IMR-90 (cell line): ENCODE data around the gene FLT1. TPM values are rescaled to one million over a fixed set of nuclear protein-coding genes. Genes with fewer than 3 reads are reported as not detected.

Experiments
- ATAC-seq: fragments of 200-7000 bp; cut with Tn5 transposase; 2 replicates; pipeline ENCODE4 v1.9.1; 2020; ENCODE audit warnings: low read depth, mild to moderate bottlenecking, moderate library complexity
- BruUV-seq: library from RNA; stranded (reverse); fragments of 400-500 nt; replicated peaks from 2 replicates; lab custom pipeline; 2021; lab: Mats Ljungman, UMichigan
- CTCF ChIA-PET: fragments of 300-600 bp; formaldehyde crosslinking; extraction: SDS; loops from one replicate; lab custom pipeline; 2021; ENCODE audit warnings: antibody characterized with exemption; lab: Yijun Ruan, JAX
- POLR2A ChIA-PET: fragments of 300-600 bp; sonication (Branson Sonifier 250); formaldehyde crosslinking; loops from one replicate; lab custom pipeline; 2022; ENCODE audit warnings: antibody characterized with exemption; ENCODE audit not compliant: unreplicated experiment; lab: Charles Lee
- DNase-seq: peaks from one replicate; pipeline ENCODE4 v3.0.0; 2013
- H2AFZ ChIP-seq: replicated peaks from 2 replicates; pipeline ENCODE3; 2013; ENCODE audit warnings: low read length, mild to moderate bottlenecking; ENCODE audit not compliant: poor library complexity
- H2AK5ac ChIP-seq: 2 replicates; pipeline ENCODE4 v1.6.1; 2013; ENCODE audit warnings: low read depth, low read length, inconsistent platforms
- H2AK9ac ChIP-seq: replicated peaks from 2 replicates; pipeline ENCODE3; 2013; ENCODE audit warnings: mild to moderate bottlenecking, low read depth, low read length, moderate library complexity; ENCODE audit not compliant: poor library complexity
- H2BK120ac ChIP-seq: 2 replicates; pipeline ENCODE4 v1.6.1; 2013; ENCODE audit warnings: low read depth, low read length, inconsistent platforms
- H2BK15ac ChIP-seq: 3 replicates; pipeline ENCODE4 v1.6.1; 2013; ENCODE audit warnings: low read depth, low read length, inconsistent platforms
- H2BK20ac ChIP-seq: 2 replicates; pipeline ENCODE4 v1.6.1; 2013; ENCODE audit warnings: low read depth, mild to moderate bottlenecking, inconsistent platforms, low read length, moderate library complexity
- H2BK5ac ChIP-seq: 2 replicates; pipeline ENCODE4 v1.6.1; 2013; ENCODE audit warnings: mild to moderate bottlenecking, low read depth, low read length, inconsistent platforms; ENCODE audit not compliant: poor library complexity, severe bottlenecking
- H3K14ac ChIP-seq: replicated peaks from 2 replicates; pipeline ENCODE4 v1.6.1; 2013; ENCODE audit warnings: low read depth, low read length, inconsistent platforms
- H3K18ac ChIP-seq: 2 replicates; pipeline ENCODE4 v1.6.1; 2013; ENCODE audit warnings: low read depth, low read length, control low read depth
- H3K23ac ChIP-seq: 2 replicates; pipeline ENCODE4 v1.6.1; 2013; ENCODE audit warnings: low read depth, low read length, inconsistent platforms
- H3K27ac ChIP-seq: 2 replicates; pipeline ENCODE4 v1.5.1; 2013; ENCODE audit warnings: mild to moderate bottlenecking, control low read depth, low read length; ENCODE audit not compliant: insufficient read depth
- H3K27me3 ChIP-seq: 2 replicates; pipeline ENCODE4 v1.6.1; 2013; ENCODE audit warnings: low read length; ENCODE audit not compliant: control insufficient read depth, insufficient read depth
- H3K36me3 ChIP-seq: 2 replicates; pipeline ENCODE4 v1.6.1; 2013; ENCODE audit warnings: low read length, mixed read lengths; ENCODE audit not compliant: control insufficient read depth, insufficient read depth
- H3K4ac ChIP-seq: 2 replicates; pipeline ENCODE4 v1.6.1; 2013; ENCODE audit warnings: low read depth, low read length, inconsistent platforms
- H3K4me1 ChIP-seq: 2 replicates; pipeline ENCODE4 v1.6.1; 2013; ENCODE audit warnings: low read length, mixed read lengths; ENCODE audit not compliant: control insufficient read depth, insufficient read depth
- H3K4me2 ChIP-seq: 2 replicates; pipeline ENCODE4 v1.6.1; 2013; ENCODE audit warnings: low read depth, mild to moderate bottlenecking, control low read depth, low read length, moderate library complexity
- H3K4me3 ChIP-seq: 2 replicates; pipeline ENCODE4 v1.5.1; 2013; ENCODE audit warnings: low read depth, mild to moderate bottlenecking, control low read depth, low read length, moderate library complexity; ENCODE audit not compliant: insufficient read depth
- H3K56ac ChIP-seq: 2 replicates; pipeline ENCODE4 v1.6.1; 2013; ENCODE audit warnings: low read length, inconsistent platforms; ENCODE audit not compliant: insufficient read depth; ENCODE audit errors: extremely low read depth
- H3K79me1 ChIP-seq, 2 experiments: 2 replicates each; pipeline ENCODE4 v1.6.1; 2013; ENCODE audit warnings: low read length in 2 of 2, inconsistent platforms in 1 of 2, low read depth in 1 of 2
- H3K9ac ChIP-seq: 2 replicates; pipeline ENCODE4 v1.6.1; 2013; ENCODE audit warnings: low read depth, low read length, control low read depth
- H3K9me1 ChIP-seq: 2 replicates; pipeline ENCODE4 v1.6.1; 2013; ENCODE audit warnings: low read length, inconsistent platforms; ENCODE audit not compliant: insufficient read depth
- H3K9me3 ChIP-seq: 2 replicates; pipeline ENCODE4 v1.6.1; 2013; ENCODE audit warnings: low read length; ENCODE audit not compliant: control insufficient read depth, insufficient read depth
- H4K20me1 ChIP-seq: 2 replicates; pipeline ENCODE4 v1.6.1; 2013; ENCODE audit warnings: low read length, inconsistent platforms; ENCODE audit not compliant: insufficient read depth
- H4K5ac ChIP-seq: 2 replicates; pipeline ENCODE4 v1.6.1; 2013; ENCODE audit warnings: mild to moderate bottlenecking, low read depth, low read length, control low read depth
- H4K8ac ChIP-seq, 2 experiments: 2 replicates each; pipeline ENCODE4 v1.6.1; 2013; ENCODE audit warnings: low read depth in 2 of 2, low read length in 2 of 2, control low read depth in 1 of 2, inconsistent platforms in 1 of 2
- H4K91ac ChIP-seq: 2 replicates; pipeline ENCODE4 v1.6.1; 2013; ENCODE audit warnings: low read depth, low read length, inconsistent platforms; ENCODE audit not compliant: insufficient read depth
- BHLHE40 ChIP-seq: fragments of 150-350 bp; IDR thresholded peaks from 2 replicates; pipeline ENCODE4 v1.6.1; 2016; ENCODE audit warnings: mild to moderate bottlenecking, low read depth, low read length
- CEBPB ChIP-seq: IDR thresholded peaks from 2 replicates; pipeline ENCODE4 v1.6.1; 2012; ENCODE audit warnings: low read depth, low read length, improper control_type of control experiment
- CHD1 ChIP-seq: IDR thresholded peaks from 2 replicates; pipeline ENCODE4 v1.6.1; 2012; ENCODE audit warnings: low read depth, low read length, improper control_type of control experiment
- CTCF ChIP-seq: conservative IDR thresholded peaks from 2 replicates; pipeline ENCODE4 v1.5.1; 2012; ENCODE audit warnings: mild to moderate bottlenecking, low read depth, low read length, improper control_type of control experiment
- FOS ChIP-seq: fragments of 150-350 bp; IDR thresholded peaks from 2 replicates; pipeline ENCODE4 v1.6.1; 2016; ENCODE audit warnings: low read depth, low read length
- MAFK ChIP-seq: IDR thresholded peaks from 2 replicates; pipeline ENCODE4 v1.6.1; 2012; ENCODE audit warnings: low read depth, low read length, improper control_type of control experiment
- MAZ ChIP-seq: IDR thresholded peaks from 2 replicates; pipeline ENCODE4 v1.6.1; 2012; ENCODE audit warnings: low read depth, mild to moderate bottlenecking, low read length, improper control_type of control experiment, moderate library complexity, borderline replicate concordance
- MXI1 ChIP-seq: IDR thresholded peaks from 2 replicates; pipeline ENCODE4 v1.6.1; 2012; ENCODE audit warnings: low read depth, mild to moderate bottlenecking, low read length, moderate library complexity, borderline replicate concordance
- NFE2L2 ChIP-seq: fragments of 150-350 bp; IDR thresholded peaks from 2 replicates; pipeline ENCODE4 v1.6.1; 2016; ENCODE audit warnings: low read depth, mild to moderate bottlenecking, low read length
- POLR2A ChIP-seq: IDR thresholded peaks from 2 replicates; pipeline ENCODE4 v1.6.1; 2012; ENCODE audit warnings: mild to moderate bottlenecking, low read depth, low read length
- RAD21 ChIP-seq: IDR thresholded peaks from 2 replicates; pipeline ENCODE4 v1.6.1; 2012; ENCODE audit warnings: low read length, improper control_type of control experiment
- RCOR1 ChIP-seq: IDR thresholded peaks from 2 replicates; pipeline ENCODE4 v1.6.1; 2012; ENCODE audit warnings: mild to moderate bottlenecking, low read length, improper control_type of control experiment; ENCODE audit not compliant: insufficient replicate concordance
- RFX5 ChIP-seq: IDR thresholded peaks from 2 replicates; pipeline ENCODE4 v1.8.0; 2012; ENCODE audit warnings: low read depth, mild to moderate bottlenecking, low read length, moderate library complexity
- SMC3 ChIP-seq: fragments of 150-350 bp; IDR thresholded peaks from 2 replicates; pipeline ENCODE4 v1.6.1; 2016; ENCODE audit warnings: low read depth, mild to moderate bottlenecking, antibody characterized with exemption, low read length, moderate library complexity
- WGBS, 2 experiments: methylation state at CpG; one replicate each; pipeline versions ENCODE4 v1.1.5 to v1.1.7; 2013; ENCODE audit warnings: missing lambda C conversion rate in 2 of 2; ENCODE audit not compliant: insufficient read length in 1 of 2; ENCODE audit errors: extremely low coverage in 2 of 2; 5-methylcytosine and 5-hydroxymethylcytosine counted together
- dilution Hi-C: fragments of 300-500 bp; cut with HindIII; formaldehyde crosslinking; loops from one replicate; pipeline ENCODE4 v1.14.3; 2018; ENCODE audit warnings: low sequenced_read_pairs; ENCODE audit not compliant: unreplicated experiment
- in situ Hi-C: fragments of 300-500 bp; cut with MboI; formaldehyde crosslinking; loops from 3 replicates; pipeline ENCODE4 v1.14.3; 2019; ENCODE audit warnings: low sequenced_read_pairs, inconsistent platforms, mixed read lengths
- intact Hi-C: fragments of 100-400 bp; cut with micrococcal nuclease; formaldehyde crosslinking; loops from 2 replicates; pipeline ENCODE4 v1.10.0; 2022
- polyA plus RNA-seq, 3 experiments: library from polyadenylated mRNA; depleted of rRNA; stranded (reverse); fragments of >200 nt; gene quantifications; 2 replicates each; pipeline ENCODE4 v1.2.3, GENCODE V29; 2012; ENCODE audit warnings: low replicate concordance in 1 of 3
- total RNA-seq: library from RNA; depleted of rRNA; stranded (reverse); fragments of >200 nt; gene quantifications from 2 replicates; pipeline ENCODE4 v1.2.3, GENCODE V29; 2012
- TF ChIP-seq, protein P1 (sequence below): fragments of 150-350 bp; IDR thresholded peaks from 2 replicates; pipeline ENCODE4 v1.6.1; 2017; ENCODE audit warnings: mild to moderate bottlenecking, antibody characterized with exemption, low read length, low read depth
- TF ChIP-seq, protein P2 (sequence below): fragments of 150-350 bp; IDR thresholded peaks from 2 replicates; pipeline ENCODE4 v1.6.1; 2016; ENCODE audit warnings: low read depth, mild to moderate bottlenecking, low read length, moderate library complexity, borderline replicate concordance

FLT1 gene
- total and polyA plus RNA-seq, 2 of the 4 experiments (the other 2 are of a cell fraction), result 4.5 to 10.4 TPM

DNA sequence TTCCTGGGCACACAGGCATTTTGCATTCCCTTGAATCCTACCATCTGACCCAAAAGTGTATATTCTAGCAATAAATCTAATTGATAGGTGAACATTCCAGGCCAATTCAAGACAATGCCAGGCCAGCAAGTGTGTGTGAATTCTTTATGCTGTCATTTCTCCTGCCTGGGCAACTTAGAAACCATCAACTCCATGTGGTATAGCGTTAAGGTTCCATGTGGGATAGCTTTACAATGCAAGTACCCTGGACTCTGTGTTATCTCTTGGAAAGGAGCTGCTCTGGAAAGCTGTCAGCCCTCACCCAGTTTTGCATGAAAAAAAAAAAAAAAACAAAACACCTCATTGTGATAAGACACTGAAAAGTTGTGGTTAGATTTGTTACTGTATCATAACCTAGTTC, 15.6 kb upstream of the FLT1 start:
- no peak overlapping the region for H4K5ac ChIP-seq
- no peak overlapping the region for H3K9ac ChIP-seq
- no peaks in the 10 kb centered on the region for H4K20me1 ChIP-seq
- in situ Hi-C loops, result no loop called here
- H2AFZ ChIP-seq, result no peak overlapping the region
- no peaks in the 10 kb centered on the region for H3K4me1 ChIP-seq
- no peak overlapping the region for H3K18ac ChIP-seq
- ChIA-PET POLR2A (no interaction called here), CTCF (interaction anchor here (0.7 kb wide), 1 partner anchor 196 kb away, joined by 4 read pairs; no protein-coding TSS in a partner anchor)
- H2BK15ac ChIP-seq, result no peak overlapping the region
- no peak overlapping the region for H3K56ac ChIP-seq
- no peak overlapping the region for H4K91ac ChIP-seq
- DNase-seq (no peak), ATAC-seq (no peak)
- dilution Hi-C loops, result no loop called here
- no peak overlapping the region for H4K8ac ChIP-seq
- no peak overlapping the region for H2AK9ac ChIP-seq
- TF ChIP-seq MAZ, result no peak
- TF ChIP-seq SMC3, result no peak
- TF ChIP-seq, protein P1, sequence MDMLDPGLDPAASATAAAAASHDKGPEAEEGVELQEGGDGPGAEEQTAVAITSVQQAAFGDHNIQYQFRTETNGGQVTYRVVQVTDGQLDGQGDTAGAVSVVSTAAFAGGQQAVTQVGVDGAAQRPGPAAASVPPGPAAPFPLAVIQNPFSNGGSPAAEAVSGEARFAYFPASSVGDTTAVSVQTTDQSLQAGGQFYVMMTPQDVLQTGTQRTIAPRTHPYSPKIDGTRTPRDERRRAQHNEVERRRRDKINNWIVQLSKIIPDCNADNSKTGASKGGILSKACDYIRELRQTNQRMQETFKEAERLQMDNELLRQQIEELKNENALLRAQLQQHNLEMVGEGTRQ, result no peak
- TF ChIP-seq RFX5, result no peak
- no peak for TF ChIP-seq MXI1
- TF ChIP-seq CHD1, result no peak
- TF ChIP-seq FOS, result no peak
- no peak for TF ChIP-seq CTCF
- TF ChIP-seq RAD21, result no peak
- no peak for TF ChIP-seq CEBPB
- TF ChIP-seq MAFK, result no peak
- TF ChIP-seq, protein P2, sequence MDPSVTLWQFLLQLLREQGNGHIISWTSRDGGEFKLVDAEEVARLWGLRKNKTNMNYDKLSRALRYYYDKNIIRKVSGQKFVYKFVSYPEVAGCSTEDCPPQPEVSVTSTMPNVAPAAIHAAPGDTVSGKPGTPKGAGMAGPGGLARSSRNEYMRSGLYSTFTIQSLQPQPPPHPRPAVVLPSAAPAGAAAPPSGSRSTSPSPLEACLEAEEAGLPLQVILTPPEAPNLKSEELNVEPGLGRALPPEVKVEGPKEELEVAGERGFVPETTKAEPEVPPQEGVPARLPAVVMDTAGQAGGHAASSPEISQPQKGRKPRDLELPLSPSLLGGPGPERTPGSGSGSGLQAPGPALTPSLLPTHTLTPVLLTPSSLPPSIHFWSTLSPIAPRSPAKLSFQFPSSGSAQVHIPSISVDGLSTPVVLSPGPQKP, result no peak
- no peak for TF ChIP-seq NFE2L2
- TF ChIP-seq POLR2A, result no peak
- TF ChIP-seq RCOR1, result no peak
- no peak for TF ChIP-seq BHLHE40
- H3K9me3 ChIP-seq, result no peaks in the 10 kb centered on the region
- no peak overlapping the region for H3K4me2 ChIP-seq
- H3K36me3 ChIP-seq, result no peaks in the 10 kb centered on the region
- WGBS, 2 experiments, result no CpG with 5 or more reads among the region's 1 CpG
- H3K27ac ChIP-seq, result no peak overlapping the region
- H2BK20ac ChIP-seq, result no peak overlapping the region
- intact Hi-C loops, result no loop called here
- no peak overlapping the region for H2AK5ac ChIP-seq
- H3K4ac ChIP-seq, result no peak overlapping the region
- no peaks in the 10 kb centered on the region for H3K79me1 ChIP-seq
- no peak overlapping the region for H3K23ac ChIP-seq
- no TSS peak for BruUV-seq
- no peak overlapping the region for H3K4me3 ChIP-seq
- no peak overlapping the region for H2BK120ac ChIP-seq
- no peak overlapping the region for H3K14ac ChIP-seq
- H2BK5ac ChIP-seq, result no peak overlapping the region
- H3K27me3 ChIP-seq, result peaks cover 1% of the 10 kb centered on the region; the same call in 1 of the 2 replicates
- no peaks in the 10 kb centered on the region for H3K9me1 ChIP-seq
